HepG2 (cell line): ENCODE results near the gene COL8A1. TPM values are rescaled to one million over a fixed set of nuclear protein-coding genes. Genes with fewer than 3 reads are reported as not detected.

Experiments
- CHD2 ChIP-seq: IDR thresholded peaks from 2 replicates; pipeline ENCODE4 v1.6.1; 2011; ENCODE audit warnings: low read depth, low read length, improper control_type of control experiment
- CSRNP1 ChIP-seq: sonication (generic); formaldehyde crosslinking; IDR thresholded peaks from 2 replicates; pipeline ENCODE4 v1.8.1; 2023; ENCODE audit warnings: mild to moderate bottlenecking, missing genetic modification reagents
- E2F1 ChIP-seq: sonication (generic); formaldehyde crosslinking; IDR thresholded peaks from 2 replicates; pipeline ENCODE4 v1.5.0; 2020; ENCODE audit warnings: missing genetic modification reagents
- EP300 ChIP-seq, 3 experiments: sonication (generic) in 1 of 3; formaldehyde crosslinking in 1 of 3; IDR thresholded peaks; 2 replicates each; pipeline versions ENCODE4 v1.5.1 to v1.6.1; 2011 to 2020; ENCODE audit warnings: low read depth in 2 of 3, low read length in 2 of 3, borderline replicate concordance in 1 of 3, improper control_type of control experiment in 1 of 3, mild to moderate bottlenecking in 1 of 3, missing genetic modification reagents in 1 of 3, moderate library complexity in 1 of 3
- GABPB1 ChIP-seq: IDR thresholded peaks from 2 replicates; pipeline ENCODE4 v1.6.1; 2016; ENCODE audit warnings: mild to moderate bottlenecking, missing genetic modification reagents, moderate library complexity, missing compliant biosample characterization
- HNRNPK ChIP-seq: fragments of 200-400 bp; formaldehyde crosslinking; IDR thresholded peaks from 2 replicates; pipeline ENCODE4 v1.6.1; 2018; ENCODE audit warnings: low read length, low read depth, moderate library complexity, mild to moderate bottlenecking; ENCODE audit not compliant: poor library complexity, severe bottlenecking
- ISX ChIP-seq: sonication (generic); formaldehyde crosslinking; conservative IDR thresholded peaks from 2 replicates; pipeline ENCODE4 v1.5.0; 2020; ENCODE audit warnings: missing genetic modification reagents
- KDM5A ChIP-seq: fragments of 200-600 bp; sonication (generic); IDR thresholded peaks from 2 replicates; pipeline ENCODE4 v1.7.0; 2018; ENCODE audit warnings: antibody characterized with exemption, mild to moderate bottlenecking, low read length, borderline replicate concordance
- MEIS2 ChIP-seq: sonication (generic); formaldehyde crosslinking; IDR thresholded peaks from 2 replicates; pipeline ENCODE4 v1.9.0; 2021; ENCODE audit warnings: mild to moderate bottlenecking, missing genetic modification reagents
- PHF21A ChIP-seq: sonication (generic); formaldehyde crosslinking; IDR thresholded peaks from 2 replicates; pipeline ENCODE4 v1.5.0; 2020; ENCODE audit warnings: mild to moderate bottlenecking, missing genetic modification reagents
- PHF8 ChIP-seq: sonication (generic); formaldehyde crosslinking; IDR thresholded peaks from 2 replicates; pipeline ENCODE4 v1.5.0; 2020; ENCODE audit warnings: missing genetic modification reagents
- SCMH1 ChIP-seq: sonication (generic); formaldehyde crosslinking; IDR thresholded peaks from 2 replicates; pipeline ENCODE4 v1.9.0; 2021; ENCODE audit warnings: missing genetic modification reagents, mild to moderate bottlenecking, borderline replicate concordance
- TEAD3 ChIP-seq: optimal IDR thresholded peaks from 2 replicates; pipeline ENCODE3; 2016; ENCODE audit warnings: borderline replicate concordance
- ZBTB39 ChIP-seq: sonication (generic); formaldehyde crosslinking; IDR thresholded peaks from 2 replicates; pipeline ENCODE4 v1.5.0; 2020; ENCODE audit warnings: missing genetic modification reagents
- ZNF335 ChIP-seq: sonication (generic); formaldehyde crosslinking; IDR thresholded peaks from 2 replicates; pipeline ENCODE4 v1.4.0; 2020; ENCODE audit warnings: missing genetic modification reagents
- ZNF510 ChIP-seq: sonication (generic); formaldehyde crosslinking; IDR thresholded peaks from 2 replicates; pipeline ENCODE4 v1.4.0; 2020; ENCODE audit warnings: low read depth, mild to moderate bottlenecking, missing genetic modification reagents
- ZNF512 ChIP-seq: sonication (generic); formaldehyde crosslinking; IDR thresholded peaks from 2 replicates; pipeline ENCODE4 v1.4.0; 2020; ENCODE audit warnings: mild to moderate bottlenecking, missing genetic modification reagents
- ZNF580 ChIP-seq: IDR thresholded peaks from 2 replicates; pipeline ENCODE4 v1.6.1; 2016; ENCODE audit warnings: low read depth, borderline replicate concordance
- ZNF674 ChIP-seq: sonication (generic); formaldehyde crosslinking; IDR thresholded peaks from 2 replicates; pipeline ENCODE4 v1.5.0; 2020; ENCODE audit warnings: low read depth, mild to moderate bottlenecking, missing genetic modification reagents
- ZNF678 ChIP-seq: sonication (generic); formaldehyde crosslinking; IDR thresholded peaks from 2 replicates; pipeline ENCODE4 v1.4.0; 2020; ENCODE audit warnings: mild to moderate bottlenecking, missing genetic modification reagents
- ZNF839 ChIP-seq: sonication (generic); formaldehyde crosslinking; IDR thresholded peaks from 2 replicates; pipeline ENCODE4 v1.4.0; 2020; ENCODE audit warnings: missing genetic modification reagents, mild to moderate bottlenecking, borderline replicate concordance
- polyA plus RNA-seq, 8 experiments: library from polyadenylated mRNA; depleted of rRNA in 3 of 8; stranded (reverse) in 7 of 8; unstranded in 1 of 8; fragments of >200 nt; fragmentation: Illumina TruSeq in 4 of 8; extraction: Trizol in 4 of 8; gene quantifications; 2 replicates each; pipeline versions ENCODE4 v1.2.1 to v1.2.3, GENCODE V29; 2011 to 2016; ENCODE audit warnings: low read depth in 4 of 8, missing spikeins in 1 of 8, mixed read lengths in 1 of 8; ENCODE audit not compliant: insufficient read depth in 1 of 8
- total RNA-seq, 5 experiments: library from RNA; depleted of rRNA; stranded (reverse); fragments of >200 nt; fragmentation: Illumina TruSeq; extraction: Trizol; gene quantifications; 2 replicates each; pipeline ENCODE4 v1.2.3, GENCODE V29; 2016; ENCODE audit warnings: low read depth in 1 of 5

COL8A1 gene
- total and polyA plus RNA-seq, 2 of the 13 experiments (the other 11 are each of a cell fraction or from before 2014, with no cell fraction given) = not detected

- TF ChIP-seq EP300 (IDR thresholded peaks at IDR 0.05; ENCODE audit: low read depth in 2 of 2, low read length in 2 of 2) = peak in 1 of 2 experiments; percentile 56; a peak in 2 of 4 replicates
- TF ChIP-seq EP300 (CRISPR knock-in tag; IDR thresholded peaks at IDR 0.05; ENCODE audit: borderline replicate concordance) = no peak
- TF ChIP-seq CHD2 = 0 out of 2 replicates have a peak, but pooled peaks have one; percentile 21
- TF ChIP-seq CSRNP1 = 0 out of 2 replicates have a peak, but pooled peaks have one; percentile 19
- TF ChIP-seq E2F1 = peak; percentile 73; the same call in 1 of the 2 replicates
- no peak for TF ChIP-seq ZNF512
- peak; percentile 76 for TF ChIP-seq TEAD3 (CRISPR knock-in tag)
- peak; percentile 25; the same call in 1 of the 2 replicates for TF ChIP-seq MEIS2
- TF ChIP-seq KDM5A = peak; percentile 97
- 0 out of 2 replicates have a peak, but pooled peaks have one; percentile 60 for TF ChIP-seq ISX
- TF ChIP-seq ZNF678 = 0 out of 2 replicates have a peak, but pooled peaks have one; percentile 42
- TF ChIP-seq ZNF674 = no peak
- peak; percentile 56; the same call in 1 of the 2 replicates for TF ChIP-seq PHF21A (CRISPR knock-in tag)
- 0 out of 2 replicates have a peak, but pooled peaks have one; percentile 30 for TF ChIP-seq ZBTB39
- peak; percentile 42; the same call in 1 of the 2 replicates for TF ChIP-seq ZNF839
- TF ChIP-seq SCMH1 (CRISPR knock-in tag) = no peak
- TF ChIP-seq ZNF510 (CRISPR knock-in tag) = peak; percentile 76; the same call in 1 of the 2 replicates
- TF ChIP-seq ZNF335 = peak; percentile 68; the same call in 1 of the 2 replicates
- TF ChIP-seq ZNF580 (CRISPR knock-in tag) = peak; percentile 78; the same call in 1 of the 2 replicates
- no peak for TF ChIP-seq HNRNPK
- peak; percentile 83 for TF ChIP-seq GABPB1
- peak; percentile 73; the same call in 1 of the 2 replicates for TF ChIP-seq PHF8 (CRISPR knock-in tag)
Observed at GRCh38 chr3:99817437-99818240, 179.2 kb downstream of the COL8A1 start, which contains the start of gene CMSS1 (continued).
